Measurements from ENCODE around the gene GRK3.
A peak's percentile ranks its signal among the peaks of the same experiment; 100 is the strongest.

The GRK3 gene

DNA sequence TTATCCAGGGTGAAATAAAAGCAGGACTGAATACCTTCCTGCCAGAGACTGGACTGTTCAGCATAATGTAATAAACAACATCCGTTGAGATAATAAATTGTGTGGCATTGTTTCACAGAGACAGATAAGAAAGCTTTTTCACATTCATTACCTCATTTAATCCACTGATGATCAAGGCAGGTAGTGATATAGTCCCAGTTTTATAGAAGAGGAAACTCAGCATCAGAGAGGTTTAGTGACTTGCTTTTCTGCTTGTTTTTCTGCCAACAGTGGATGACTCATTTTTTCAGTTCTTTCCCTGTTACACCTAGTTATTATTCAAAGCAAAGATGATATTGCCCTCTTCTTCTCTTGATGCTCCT lies 181.5 kb downstream of the GRK3 start:
- Mint-ChIP-seq H3K27ac (peak overlapping the region; percentile 85 to 93), H3K4me3 (peak overlapping the region in 1 of 2 donors; percentile 54), H3K27me3 (no peaks in the 10 kb centered on the region), H3K4me1 (peaks cover 83% of the 10 kb centered on the region), H3K9me3 (peaks cover 0 to 7% of the 10 kb centered on the region in 2 donors)
- ATAC-seq (peak; percentile 65), DNase-seq (no peak)

GRCh38 chr22:25747245-25747944 lies 182.9 kb downstream of the GRK3 start:
- Mint-ChIP-seq H3K4me1 (peaks cover 82% of the 10 kb centered on the region), H3K27ac (peak overlapping the region; percentile 39 to 47), H3K27me3 (no peaks in the 10 kb centered on the region), H3K4me3 (no peak overlapping the region), H3K9me3 (peaks cover 0 to 7% of the 10 kb centered on the region in 2 donors)
- ATAC-seq = no peak
- no peak for DNase-seq

DNA sequence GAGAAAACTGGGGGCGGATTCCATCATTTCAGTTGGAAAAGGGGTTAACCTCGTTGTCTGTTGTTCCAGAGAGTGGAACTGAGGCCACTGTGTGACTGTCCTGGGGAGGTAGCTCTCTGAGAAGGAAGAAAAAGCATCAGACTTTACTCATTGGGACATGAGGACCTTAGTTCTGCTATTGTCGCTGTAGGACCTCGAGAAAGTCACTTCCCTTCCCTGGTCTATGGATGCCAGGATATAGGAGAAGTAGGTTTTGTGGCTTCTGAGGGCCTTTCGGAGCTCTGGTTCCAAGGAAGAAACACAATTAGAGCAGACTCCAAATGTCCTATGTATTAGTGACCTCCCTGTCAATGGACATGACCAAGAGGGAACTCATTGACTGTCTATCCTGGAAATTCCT lies 183.7 kb downstream of the GRK3 start:
- peaks cover 76% of the 10 kb centered on the region for H3K4me1 Mint-ChIP-seq
- H3K4me3 Mint-ChIP-seq = no peak overlapping the region
- peaks cover 0 to 7% of the 10 kb centered on the region in 2 donors for H3K9me3 Mint-ChIP-seq
- DNase-seq = no peak
- ATAC-seq = no peak
- peak overlapping the region in 1 of 2 donors; percentile 30 for H3K27ac Mint-ChIP-seq
- no peaks in the 10 kb centered on the region for H3K27me3 Mint-ChIP-seq

DNA sequence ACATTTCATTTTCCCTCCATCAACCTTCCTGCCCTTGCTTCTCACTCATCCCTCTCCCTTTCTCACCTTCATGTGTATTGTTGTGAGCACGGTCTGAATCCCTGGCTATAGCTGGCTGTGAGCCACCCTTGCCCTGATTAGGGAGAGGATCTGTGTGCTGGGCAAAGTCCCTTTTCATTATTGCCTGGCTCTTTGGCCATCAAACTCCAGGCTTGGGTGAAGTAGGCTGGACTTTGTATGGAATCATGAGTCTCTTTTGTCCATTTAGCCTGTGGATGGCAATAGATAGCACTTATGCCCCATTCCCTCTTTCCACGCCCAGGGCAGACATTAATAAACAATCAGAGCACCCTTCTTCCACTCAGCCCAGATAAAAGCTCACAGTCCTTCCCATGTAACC lies 184.2 kb downstream of the GRK3 start:
- ATAC-seq (no peak), DNase-seq (no peak)
- H3K9me3 Mint-ChIP-seq = peaks cover 0 to 7% of the 10 kb centered on the region in 2 donors
- peak overlapping the region in 1 of 2 donors; percentile 32 for H3K4me3 Mint-ChIP-seq
- no peaks in the 10 kb centered on the region for H3K27me3 Mint-ChIP-seq
- H3K4me1 Mint-ChIP-seq = peaks cover 71% of the 10 kb centered on the region
- H3K27ac Mint-ChIP-seq = peak overlapping the region; percentile 10 to 25

DNA sequence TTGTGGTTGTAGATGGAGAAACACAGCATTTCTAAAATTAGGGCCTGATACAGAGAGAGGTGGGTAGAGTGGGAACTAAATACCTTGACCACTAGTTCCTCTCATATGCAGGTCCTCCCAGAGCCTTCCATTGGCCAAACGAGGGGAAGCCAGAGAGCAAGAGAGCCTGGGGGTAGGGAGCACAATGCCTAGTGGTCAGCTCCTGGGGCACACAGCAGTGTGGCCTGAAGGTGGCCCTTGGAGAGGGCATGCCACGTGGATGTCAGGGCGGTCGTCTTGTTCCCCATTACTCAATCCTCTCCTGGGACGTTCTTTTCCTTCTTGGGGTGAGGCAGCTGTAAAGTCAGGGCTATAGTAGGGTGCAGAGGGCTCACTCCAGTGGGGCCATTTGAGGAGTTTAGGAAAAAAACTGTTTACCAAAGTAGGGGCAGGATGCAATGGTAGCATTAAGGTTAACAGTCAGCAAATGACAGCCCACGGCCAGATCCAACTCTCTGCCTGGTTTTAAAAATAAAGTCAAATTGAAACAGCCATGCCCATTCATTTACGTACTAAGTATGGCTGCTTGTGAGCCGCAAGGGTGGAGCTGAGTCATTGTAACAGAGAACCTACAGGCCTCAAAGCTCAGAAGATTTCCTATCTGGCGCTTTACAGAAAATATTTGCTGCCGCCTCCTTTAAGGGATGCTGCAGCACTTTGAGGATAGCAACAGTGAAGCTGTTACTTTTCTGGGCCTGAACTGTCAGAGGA lies 185.1 kb downstream of the GRK3 start:
- DNase-seq (peak; percentile 24 to 61), ATAC-seq (peak; percentile 89)

GRCh38 chr22:25750569-25751173 lies 186.2 kb downstream of the GRK3 start:
- peak overlapping the region in 1 of 2 donors; percentile 13 for H3K4me3 Mint-ChIP-seq
- no peaks in the 10 kb centered on the region for H3K27me3 Mint-ChIP-seq
- peak overlapping the region in 1 of 2 donors; percentile 89 for H3K27ac Mint-ChIP-seq
- peaks cover 61% of the 10 kb centered on the region for H3K4me1 Mint-ChIP-seq
- DNase-seq (no peak), ATAC-seq (no peak)
- peaks cover 0 to 7% of the 10 kb centered on the region in 2 donors for H3K9me3 Mint-ChIP-seq

More for the DNA sequence above, 185.1 kb downstream of the GRK3 start:
- H3K9me3 Mint-ChIP-seq = peaks cover 0 to 7% of the 10 kb centered on the region in 2 donors
- H3K27ac Mint-ChIP-seq = peak overlapping the region; percentile 30 to 89
- peaks cover 66% of the 10 kb centered on the region for H3K4me1 Mint-ChIP-seq
- H3K27me3 Mint-ChIP-seq = no peaks in the 10 kb centered on the region
- H3K4me3 Mint-ChIP-seq = peak overlapping the region; percentile 34 to 77

DNA sequence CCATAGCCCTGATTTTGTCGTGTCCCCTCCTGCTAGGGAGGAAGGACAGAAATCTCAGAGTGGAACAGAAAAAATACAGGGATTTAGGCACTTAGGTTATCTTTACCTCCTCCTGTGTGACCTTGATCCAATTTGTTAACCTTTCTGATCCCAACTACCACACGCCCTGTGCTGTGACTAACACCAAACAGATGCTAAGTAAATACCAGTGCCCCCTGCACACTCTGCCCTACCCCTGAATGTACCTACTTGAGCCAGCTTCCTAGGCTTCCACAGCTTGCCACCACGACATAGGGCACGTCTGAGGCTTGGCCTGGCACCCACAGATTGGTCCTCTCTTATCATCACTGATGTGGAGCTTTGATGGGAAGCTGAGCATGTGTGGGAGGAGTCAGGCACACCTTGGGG lies 186.7 kb downstream of the GRK3 start:
- Mint-ChIP-seq H3K27ac (peak overlapping the region in 1 of 2 donors; percentile 9), H3K4me3 (peak overlapping the region in 1 of 2 donors; percentile 24), H3K27me3 (no peaks in the 10 kb centered on the region), H3K4me1 (peaks cover 58% of the 10 kb centered on the region), H3K9me3 (peaks cover 0 to 7% of the 10 kb centered on the region in 2 donors)
- DNase-seq = no peak
- no peak for ATAC-seq

DNA sequence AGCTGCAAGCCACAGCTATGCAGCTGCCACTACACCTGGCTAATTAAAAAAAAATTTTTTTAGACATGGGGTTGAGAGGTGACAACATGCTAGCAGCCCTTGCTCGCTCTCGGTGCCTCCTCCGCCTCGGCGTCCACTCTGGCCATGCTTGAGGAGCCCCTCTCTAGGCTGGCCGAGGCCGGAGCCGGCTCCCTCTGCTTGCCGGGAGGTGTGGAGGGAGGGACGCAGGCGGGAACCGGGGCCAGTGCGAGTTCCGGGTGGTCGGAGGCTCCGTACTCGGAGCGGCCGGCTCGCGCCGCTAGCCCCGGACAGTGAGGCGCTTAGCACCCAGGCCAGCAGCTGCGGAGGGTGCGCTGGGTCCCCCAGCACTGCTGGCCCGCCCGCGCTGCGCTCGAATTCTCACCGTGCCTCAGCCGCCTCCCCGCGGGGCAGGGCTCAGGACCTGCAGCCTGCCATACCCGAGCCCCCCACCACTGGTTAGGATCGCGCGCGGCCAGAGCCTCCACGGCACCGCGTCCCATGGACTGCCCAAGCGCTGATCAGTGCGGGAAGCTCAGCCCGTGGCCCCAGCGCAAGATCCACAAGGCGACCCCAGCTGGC lies 188.2 kb downstream of the GRK3 start:
- Mint-ChIP-seq H3K4me3 (no peak overlapping the region), H3K4me1 (peaks cover 49% of the 10 kb centered on the region), H3K27ac (no peak overlapping the region), H3K9me3 (peaks cover 0 to 7% of the 10 kb centered on the region in 2 donors), H3K27me3 (no peaks in the 10 kb centered on the region)
- ATAC-seq (no peak), DNase-seq (no peak)

DNA sequence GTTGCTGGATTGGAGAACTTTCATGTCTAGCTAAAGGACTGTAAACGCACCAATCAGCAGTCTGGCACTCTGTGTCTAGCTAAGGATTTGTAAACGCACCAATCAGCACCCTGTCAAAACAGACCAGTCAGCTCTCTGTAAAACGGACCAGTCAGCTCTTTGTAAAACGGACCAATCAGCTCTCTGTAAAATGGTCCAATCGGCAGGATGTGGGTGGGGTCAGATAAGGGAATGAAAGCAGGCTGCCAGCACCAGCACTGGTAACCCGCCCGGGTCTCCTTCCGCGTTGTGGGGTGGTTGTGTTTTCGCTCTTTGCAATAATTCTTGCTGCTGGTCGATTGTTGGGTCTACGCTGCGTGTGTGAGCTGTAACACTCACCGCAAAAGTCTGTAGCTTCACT lies 188.8 kb downstream of the GRK3 start:
- Mint-ChIP-seq H3K27ac (no peak overlapping the region), H3K9me3 (peaks cover 0 to 7% of the 10 kb centered on the region in 2 donors), H3K27me3 (no peaks in the 10 kb centered on the region), H3K4me1 (peaks cover 48% of the 10 kb centered on the region), H3K4me3 (no peak overlapping the region)
- DNase-seq = no peak
- no peak for ATAC-seq

DNA sequence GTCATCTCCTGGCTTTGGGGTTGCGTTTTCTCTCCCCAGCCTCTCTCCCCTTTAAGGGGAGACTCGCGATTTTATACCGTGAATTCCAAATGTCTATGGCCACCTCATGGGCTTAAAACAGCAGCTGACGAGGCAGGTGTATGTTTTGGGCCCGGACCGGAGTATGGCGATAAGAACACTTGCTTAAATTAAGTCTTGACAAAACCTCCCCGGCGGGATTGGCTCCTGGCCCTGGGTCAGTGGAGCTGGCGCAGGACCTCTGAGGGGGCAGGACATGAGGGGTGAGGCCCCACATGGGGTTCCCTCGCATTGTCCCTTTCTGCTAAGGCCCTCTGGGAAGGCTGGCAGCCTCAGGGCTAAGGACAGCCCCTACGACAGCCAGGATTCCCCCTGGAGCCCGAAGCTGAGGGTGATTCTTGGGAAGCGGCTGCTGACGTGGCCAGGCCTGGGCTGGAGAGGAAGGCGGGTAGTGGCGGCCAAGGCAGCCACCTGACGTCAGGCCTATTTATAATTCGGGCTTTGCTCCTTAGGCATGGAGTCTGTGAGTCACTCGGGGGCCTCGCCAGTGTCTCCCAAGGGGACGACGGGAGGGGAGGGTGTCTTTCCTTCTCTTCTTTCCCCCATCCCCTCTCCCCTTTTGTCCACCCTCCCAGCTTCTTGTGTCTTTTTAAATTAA lies 190.2 kb downstream of the GRK3 start:
- DNase-seq (no peak), ATAC-seq (no peak)
- Mint-ChIP-seq H3K4me1 (peaks cover 36% of the 10 kb centered on the region), H3K4me3 (no peak overlapping the region), H3K9me3 (no peaks in the 10 kb centered on the region), H3K27me3 (no peaks in the 10 kb centered on the region), H3K27ac (no peak overlapping the region)

DNA sequence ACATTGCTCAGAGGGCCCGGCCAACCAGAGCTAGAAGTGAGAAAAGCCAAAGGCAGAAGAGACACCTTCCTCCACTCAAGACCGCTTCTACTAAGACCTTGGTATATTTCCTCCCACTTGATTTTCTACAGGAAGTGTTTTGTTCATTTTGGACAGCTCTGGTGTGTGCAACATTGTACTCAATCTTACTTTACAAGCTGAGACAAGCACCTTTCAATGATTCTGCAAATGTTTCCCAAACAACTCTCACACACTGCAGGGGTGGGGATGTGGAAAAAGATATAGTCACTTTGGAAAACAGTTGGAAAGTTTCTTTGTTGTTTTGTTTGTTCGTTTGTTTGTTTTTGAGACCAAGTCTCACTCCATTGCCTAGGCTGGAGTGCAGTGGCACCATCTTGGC lies 193.2 kb downstream of the GRK3 start:
- ATAC-seq = no peak
- H3K27me3 Mint-ChIP-seq = no peaks in the 10 kb centered on the region
- H3K4me3 Mint-ChIP-seq = no peak overlapping the region
- no peak overlapping the region for H3K27ac Mint-ChIP-seq
- H3K4me1 Mint-ChIP-seq = peaks cover 34% of the 10 kb centered on the region
- no peaks in the 10 kb centered on the region for H3K9me3 Mint-ChIP-seq
- no peak for DNase-seq

GRCh38 chr22:25758316-25758715 lies 193.8 kb downstream of the GRK3 start:
- H3K27ac Mint-ChIP-seq = no peak overlapping the region
- H3K4me3 Mint-ChIP-seq = no peak overlapping the region
- H3K9me3 Mint-ChIP-seq = no peaks in the 10 kb centered on the region
- DNase-seq (no peak), ATAC-seq (no peak)
- no peaks in the 10 kb centered on the region for H3K27me3 Mint-ChIP-seq
- H3K4me1 Mint-ChIP-seq = peaks cover 39% of the 10 kb centered on the region

- H3K27me3 Mint-ChIP-seq = no peaks in the 10 kb centered on the region
- no peak overlapping the region for H3K4me3 Mint-ChIP-seq
- DNase-seq (no peak), ATAC-seq (no peak)
- no peaks in the 10 kb centered on the region for H3K9me3 Mint-ChIP-seq
- H3K4me1 Mint-ChIP-seq = peaks cover 43% of the 10 kb centered on the region
- H3K27ac Mint-ChIP-seq = no peak overlapping the region
These were observed 195.4 kb downstream of the GRK3 start for GRCh38 chr22:25759825-25760231.

- no peak for ATAC-seq
- no peaks in the 10 kb centered on the region for H3K27me3 Mint-ChIP-seq
- no peak for DNase-seq
- H3K4me3 Mint-ChIP-seq = no peak overlapping the region
- no peak overlapping the region for H3K27ac Mint-ChIP-seq
- peaks cover 42% of the 10 kb centered on the region for H3K4me1 Mint-ChIP-seq
- H3K9me3 Mint-ChIP-seq = no peaks in the 10 kb centered on the region
These were observed 195.8 kb downstream of the GRK3 start for GRCh38 chr22:25760294-25760693.

All from stimulated activated naive CD8-positive, alpha-beta T cell treated with anti-CD3 and anti-CD28 coated beads, Interleukin-15, amount 100 ng/mL, for 72 hours (primary cell).